Adrenal gland (tissue), 5 donors: ENCODE measurements around the gene CREM.

Experiments
- CTCF ChIP-seq, 6 experiments: fragments of 450-650 bp in 4 of 6; fragments of 200-600 bp in 2 of 6; sonication (generic) in 1 of 6; IDR thresholded peaks; 1 replicate in 5 of 6; 2 replicates in 1 of 6; pipeline versions ENCODE4 v1.5.1 to v1.8.0; 2016 to 2021; ENCODE audit warnings: antibody characterized with exemption in 6 of 6, mild to moderate bottlenecking in 2 of 6, moderate library complexity in 1 of 6
- POLR2A ChIP-seq, 2 donors: fragments of 450-650 bp; IDR thresholded peaks; one replicate each; pipeline ENCODE4 v1.6.1; 2017; ENCODE audit warnings: antibody characterized with exemption in 2 of 2, mild to moderate bottlenecking in 2 of 2, moderate library complexity in 1 of 2
- donor health status: DM: no; HTN: no; CAD: no.

GRCh38 chr10:35165136-35165535 lies 38.5 kb downstream of the CREM start:
- TF ChIP-seq POLR2A (IDR thresholded peaks at IDR 0.05) (no peak), CTCF (IDR thresholded peaks at IDR 0.05) (no peak)
